HCT116 (cell line): Measurements from ENCODE around the gene VSIG4. TPM values are rescaled to one million over a fixed set of nuclear protein-coding genes. Genes with fewer than 3 reads are reported as not detected.

Experiments used
- ATAC-seq: fragments of 200-7000 bp; cut with Tn5 transposase; 2 replicates; pipeline ENCODE4 v1.9.1; 2020; ENCODE audit warnings: mild to moderate bottlenecking, moderate library complexity
- BruUV-seq: library from RNA; stranded (reverse); fragments of 400-500 nt; replicated peaks from 2 replicates; lab custom pipeline; 2021; lab: Mats Ljungman, UMichigan
- CTCF ChIA-PET: fragments of 300-600 bp; sonication (Branson Sonifier 250); formaldehyde crosslinking; loops from one replicate; lab custom pipeline; 2021; ENCODE audit warnings: antibody characterized with exemption; lab: Charles Lee
- POLR2A ChIA-PET: fragments of 300-600, 350-600 bp; sonication (Branson Sonifier 250); formaldehyde crosslinking; loops from one replicate; lab custom pipeline; 2021; ENCODE audit warnings: antibody characterized with exemption; lab: Charles Lee
- RAD21 ChIA-PET, 2 experiments: fragments of 300-600 bp; sonication (Branson Sonifier 250); formaldehyde crosslinking; loops; one replicate each; lab custom pipeline; 2023; ENCODE audit warnings: low total read pairs in 2 of 2; ENCODE audit not compliant: uncharacterized antibody in 2 of 2, unreplicated experiment in 2 of 2, low non-redundant PET in 1 of 2; lab: Charles Lee
- DNase-seq: peaks from one replicate; pipeline ENCODE4 v3.0.0-alpha.2; 2010; ENCODE audit warnings: low read depth, low spot score
- H2AFZ ChIP-seq: fragments of 200-600 bp; shearing (Covaris generic), sonication (generic); 2 replicates; pipeline ENCODE4 v1.6.1; 2017; ENCODE audit warnings: low read depth, mixed run types, mixed read lengths, antibody characterized with exemption, low read length; ENCODE audit not compliant: poor library complexity, severe bottlenecking
- H3K27ac ChIP-seq: 2 replicates; pipeline ENCODE4 v1.5.1; 2012; ENCODE audit warnings: low read depth, low read length
- H3K27me3 ChIP-seq: fragments of 200-600 bp; sonication (generic); 2 replicates; pipeline ENCODE4 v1.6.1; 2016; ENCODE audit warnings: mixed run types, low read length, mixed read lengths; ENCODE audit not compliant: insufficient read depth
- H3K36me3 ChIP-seq, 2 experiments: fragments of 200-500 bp in 1 of 2; fragments of 200-600 bp in 1 of 2; sonication (Bioruptor generic) in 1 of 2; sonication (generic) in 1 of 2; 2 replicates each; pipeline versions ENCODE4 v1.5.1 to v1.6.1; 2014 to 2016; ENCODE audit warnings: low read length in 2 of 2, inconsistent platforms in 1 of 2, mixed read lengths in 1 of 2, mixed run types in 1 of 2; ENCODE audit not compliant: insufficient read depth in 2 of 2, control insufficient read depth in 1 of 2
- H3K4me1 ChIP-seq, 2 experiments: fragments of 200-600 bp in 1 of 2; sonication (generic) in 1 of 2; 2 replicates each; pipeline versions ENCODE4 v1.5.1 to v1.6.1; 2012 to 2017; ENCODE audit warnings: low read length in 2 of 2, inconsistent platforms in 1 of 2, mild to moderate bottlenecking in 1 of 2, mixed read lengths in 1 of 2, mixed run types in 1 of 2, moderate library complexity in 1 of 2; ENCODE audit not compliant: insufficient read depth in 2 of 2, control insufficient read depth in 1 of 2
- H3K4me2 ChIP-seq: fragments of 200-600 bp; sonication (generic); 2 replicates; pipeline ENCODE4 v1.6.1; 2017; ENCODE audit warnings: mixed run types, low read length, mixed read lengths
- H3K4me3 ChIP-seq, 2 experiments: fragments of 200-600 bp in 1 of 2; sonication (generic) in 1 of 2; replicated peaks in 1 of 2; 2 replicates each; pipeline ENCODE4 v1.5.1; 2011 to 2016; ENCODE audit warnings: low read length in 2 of 2, control low read depth in 1 of 2, low read depth in 1 of 2, mild to moderate bottlenecking in 1 of 2, mixed read lengths in 1 of 2, mixed run types in 1 of 2
- H3K79me2 ChIP-seq: fragments of 200-600 bp; sonication (generic); 2 replicates; pipeline ENCODE4 v1.6.1; 2017; ENCODE audit warnings: mild to moderate bottlenecking, mixed run types, low read length, moderate library complexity, mixed read lengths; ENCODE audit not compliant: insufficient read depth
- H3K9ac ChIP-seq: fragments of 200-600 bp; sonication (generic); 2 replicates; pipeline ENCODE4 v1.6.1; 2016; ENCODE audit warnings: low read length, mixed read lengths
- H3K9me2 ChIP-seq: fragments of 200-600 bp; sonication (generic), shearing (Covaris generic); 2 replicates; pipeline ENCODE4 v1.6.1; 2017; ENCODE audit warnings: mixed run types, mild to moderate bottlenecking, moderate library complexity; ENCODE audit not compliant: insufficient read depth
- H3K9me3 ChIP-seq, 2 experiments: fragments of 200-500 bp in 1 of 2; fragments of 200-600 bp in 1 of 2; sonication (Bioruptor generic) in 1 of 2; sonication (generic) in 1 of 2; 2 replicates each; pipeline ENCODE4 v1.6.1; 2014 to 2017; ENCODE audit warnings: low read length in 2 of 2, mixed read lengths in 2 of 2, inconsistent platforms in 1 of 2, low read depth in 1 of 2, mild to moderate bottlenecking in 1 of 2, mixed run types in 1 of 2, moderate library complexity in 1 of 2; ENCODE audit not compliant: control insufficient read depth in 1 of 2, insufficient read depth in 1 of 2
- H4K20me1 ChIP-seq: fragments of 200-600 bp; sonication (generic), shearing (Covaris generic); 2 replicates; pipeline ENCODE4 v1.6.1; 2017; ENCODE audit warnings: mixed run types, mild to moderate bottlenecking, moderate library complexity; ENCODE audit not compliant: insufficient read depth
- CBX3 ChIP-seq: IDR thresholded peaks from 2 replicates; pipeline ENCODE4 v1.6.1; 2012; ENCODE audit warnings: low read depth
- CEBPB ChIP-seq: IDR thresholded peaks from 2 replicates; pipeline ENCODE4 v1.6.1; 2012; ENCODE audit warnings: low read depth
- ELF1 ChIP-seq: IDR thresholded peaks from 2 replicates; pipeline ENCODE4 v1.6.1; 2012; ENCODE audit warnings: low read depth, borderline replicate concordance
- EZH2phosphoT487 ChIP-seq: fragments of 200-600 bp; IDR thresholded peaks from 2 replicates; pipeline ENCODE4 v1.6.1; 2018; ENCODE audit warnings: antibody characterized with exemption, borderline replicate concordance
- FOSL1 ChIP-seq: IDR thresholded peaks from 2 replicates; pipeline ENCODE4 v1.6.1; 2012; ENCODE audit warnings: low read depth
- SIN3A ChIP-seq: IDR thresholded peaks from 2 replicates; pipeline ENCODE4 v1.6.1; 2012; ENCODE audit warnings: low read depth
- SP1 ChIP-seq: IDR thresholded peaks from 2 replicates; pipeline ENCODE4 v1.6.1; 2012; ENCODE audit warnings: low read depth
- SRF ChIP-seq: IDR thresholded peaks from 2 replicates; pipeline ENCODE4 v1.6.1; 2012; ENCODE audit warnings: low read depth
- ZBTB33 ChIP-seq: IDR thresholded peaks from 2 replicates; pipeline ENCODE4 v1.6.1; 2011; ENCODE audit warnings: mild to moderate bottlenecking, low read length, moderate library complexity; ENCODE audit not compliant: insufficient replicate concordance; ENCODE audit errors: extremely low read depth
- ZFX ChIP-seq: fragments of 450-650 bp; IDR thresholded peaks from 2 replicates; pipeline ENCODE4 v1.6.1; 2017
- ZNF274 ChIP-seq: fragments of 200-500 bp; sonication (Bioruptor generic); IDR thresholded peaks from 2 replicates; pipeline ENCODE4 v1.6.1; 2014; ENCODE audit warnings: mild to moderate bottlenecking, low read depth, low read length, inconsistent platforms
- intact Hi-C: fragments of 100-400 bp; cut with micrococcal nuclease; formaldehyde crosslinking; loops from 2 replicates; pipeline ENCODE4 v1.10.0; 2022
- total RNA-seq: library from RNA; stranded (reverse); gene quantifications from one replicate; pipeline ENCODE4 v1.2.1, GENCODE V29; 2021; ENCODE audit not compliant: unreplicated experiment

VSIG4 gene
- total RNA-seq, 1 experiment from 2014 or later, result 0.59 TPM

GRCh38 chrX:66017659-66018170 lies 22.2 kb downstream of the VSIG4 start (continued):
- TF ChIP-seq ZNF274 (no peak), ZFX (no peak)
- TF ChIP-seq, all 23 proteins: peak for 0

- ChIA-PET POLR2A (no interaction called here), RAD21 (no interaction called here), CTCF (no interaction called here)
- Histone ChIP-seq H3K27me3 (no peaks in the 10 kb centered on the region), H3K4me3 (no peak overlapping the region), H3K4me2 (no peak overlapping the region), H3K27ac (no peak overlapping the region), H3K79me2 (no peaks in the 10 kb centered on the region), H3K9me2 (no peaks in the 10 kb centered on the region), H4K20me1 (no peaks in the 10 kb centered on the region), H3K36me3 (no peaks in the 10 kb centered on the region), H3K9me3 (no peaks in the 10 kb centered on the region), H2AFZ (no peak overlapping the region), H3K9ac (no peak overlapping the region), H3K4me1 (peaks cover 2 to 8% of the 10 kb centered on the region in 2 experiments; a peak in 2 of 4 replicates)
- TF ChIP-seq SP1, result no peak
- ATAC-seq (no peak), DNase-seq (no peak)
- intact Hi-C loops, result no loop called here
- no TSS peak for BruUV-seq
Measured at GRCh38 chrX:66016905-66017658, 22.8 kb downstream of the VSIG4 start.

GRCh38 chrX:66015900-66016689 lies 23.8 kb downstream of the VSIG4 start:
- intact Hi-C loops, result no loop called here
- TF ChIP-seq ZBTB33 (no peak), FOSL1 (no peak), CEBPB (no peak), CBX3 (no peak), ELF1 (no peak), EZH2phosphoT487 (no peak), SRF (no peak), SIN3A (no peak)

More at GRCh38 chrX:66015900-66016689, 23.8 kb downstream of the VSIG4 start:
- H3K27ac ChIP-seq, result no peak overlapping the region
- DNase-seq (no peak), ATAC-seq (no peak)
- ChIA-PET CTCF (no interaction called here), POLR2A (no interaction called here), RAD21 (no interaction called here)
- H3K4me2 ChIP-seq, result no peak overlapping the region
- H3K4me1 ChIP-seq, result peaks cover 2 to 8% of the 10 kb centered on the region in 2 experiments; a peak in 2 of 4 replicates
- H3K9me2 ChIP-seq, result no peaks in the 10 kb centered on the region
- H3K79me2 ChIP-seq, result no peaks in the 10 kb centered on the region
- no peak overlapping the region for H3K9ac ChIP-seq
- H3K4me3 ChIP-seq, result no peak overlapping the region
- H3K36me3 ChIP-seq, result no peaks in the 10 kb centered on the region
- no peaks in the 10 kb centered on the region for H3K27me3 ChIP-seq
- no peak overlapping the region for H2AFZ ChIP-seq
- BruUV-seq, result no TSS peak
- H3K9me3 ChIP-seq, result no peaks in the 10 kb centered on the region
- H4K20me1 ChIP-seq, result no peaks in the 10 kb centered on the region
